HG03378 (cell line): ENCODE data around the gene SMYD3.
"Not testable (repeated sequence)": the region's sequence is repeated elsewhere in the genome, so short reads cannot be mapped to it uniquely, and the experiment has no call there.

Experiments used
- ATAC-seq: cut with Tn5 transposase; IDR thresholded peaks from one replicate; pipeline ENCODE4 v1.9.1; 2021; ENCODE audit warnings: mild to moderate bottlenecking, moderate library complexity; ENCODE audit not compliant: unreplicated experiment

SMYD3 gene

DNA sequence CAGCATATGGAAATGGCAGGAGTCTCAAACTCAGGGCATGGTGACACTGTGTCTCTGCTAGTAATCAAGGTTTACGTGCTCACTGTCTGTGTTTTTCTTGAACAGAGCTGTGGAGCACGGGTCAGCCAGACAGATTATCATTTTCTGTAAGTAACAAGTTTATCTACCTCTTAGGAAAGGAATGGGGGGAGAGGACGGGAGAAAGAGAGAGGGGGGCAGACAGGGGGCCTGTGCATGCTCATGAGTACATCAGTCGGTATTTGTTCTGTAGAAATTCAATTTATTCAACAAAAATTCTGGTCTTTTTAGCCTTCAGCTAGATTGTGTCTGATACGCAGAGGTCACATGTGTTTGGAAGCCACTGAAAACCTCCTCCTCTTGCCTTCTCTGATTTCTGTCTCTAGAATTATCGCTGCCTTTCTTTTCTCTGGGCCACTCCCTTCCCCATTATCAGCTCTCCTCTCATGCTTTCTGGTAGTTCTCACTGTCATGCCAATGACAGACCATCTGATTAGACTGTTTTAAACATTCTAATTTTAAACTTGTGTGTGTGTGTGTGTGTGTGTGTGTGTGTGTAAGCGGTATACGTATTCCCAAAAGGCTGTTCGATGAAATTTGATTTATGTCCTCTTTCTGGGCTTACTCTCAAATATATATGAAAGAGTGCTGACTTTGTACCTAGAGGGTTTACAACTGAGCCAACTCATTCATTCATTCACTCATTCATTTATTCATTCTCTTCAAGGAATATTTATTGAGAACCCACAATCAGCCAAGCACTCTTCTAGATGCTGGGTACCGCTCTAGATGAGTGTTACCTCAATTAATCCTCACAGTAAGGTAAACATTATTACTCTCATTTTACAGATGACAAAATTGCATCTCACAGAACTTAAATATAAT lies 715.4 kb downstream of the SMYD3 start:
- ATAC-seq: no peak

- ATAC-seq: no peak
Observed at GRCh38 chr1:245790441-245790840, 716.6 kb downstream of the SMYD3 start.

DNA sequence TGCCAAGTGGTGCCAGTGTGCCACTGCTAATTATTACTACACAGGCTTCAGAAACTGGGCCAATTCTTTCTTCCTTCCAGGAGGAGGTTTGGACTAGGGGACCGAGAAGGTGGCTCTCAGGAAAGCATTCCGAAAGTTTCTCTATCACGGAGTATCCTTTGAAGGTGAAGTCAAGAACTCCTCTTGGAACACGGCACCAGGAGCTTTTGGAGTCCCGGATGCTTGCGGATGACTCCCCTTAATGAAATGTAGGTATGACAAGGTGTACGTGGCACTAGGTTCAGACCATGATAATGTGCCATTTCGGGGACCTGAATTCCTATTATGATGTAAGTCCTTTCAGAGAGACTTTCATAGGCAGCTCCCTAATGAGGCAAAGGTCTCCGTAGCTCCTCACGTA lies 718.2 kb downstream of the SMYD3 start:
- ATAC-seq: no peak

DNA sequence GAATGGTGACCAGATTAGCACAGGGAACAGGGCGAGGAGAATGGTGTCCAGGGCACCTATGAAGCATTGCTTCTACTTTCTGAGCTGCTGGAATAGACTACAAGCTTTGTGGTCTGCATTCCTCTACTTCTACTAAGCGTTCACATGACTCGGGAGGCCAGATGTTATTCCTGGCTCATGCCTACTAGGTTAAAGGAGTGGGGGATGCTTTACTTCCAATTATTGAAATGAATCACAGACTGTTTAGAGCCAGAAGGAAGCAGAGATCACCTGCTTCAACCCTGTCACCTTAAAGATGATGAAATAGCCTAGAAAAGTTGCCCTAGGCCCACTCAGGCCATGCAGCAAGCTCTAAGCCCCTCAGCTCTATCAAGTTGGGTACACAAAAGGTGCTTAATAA lies 718.8 kb downstream of the SMYD3 start:
- ATAC-seq: no peak

DNA sequence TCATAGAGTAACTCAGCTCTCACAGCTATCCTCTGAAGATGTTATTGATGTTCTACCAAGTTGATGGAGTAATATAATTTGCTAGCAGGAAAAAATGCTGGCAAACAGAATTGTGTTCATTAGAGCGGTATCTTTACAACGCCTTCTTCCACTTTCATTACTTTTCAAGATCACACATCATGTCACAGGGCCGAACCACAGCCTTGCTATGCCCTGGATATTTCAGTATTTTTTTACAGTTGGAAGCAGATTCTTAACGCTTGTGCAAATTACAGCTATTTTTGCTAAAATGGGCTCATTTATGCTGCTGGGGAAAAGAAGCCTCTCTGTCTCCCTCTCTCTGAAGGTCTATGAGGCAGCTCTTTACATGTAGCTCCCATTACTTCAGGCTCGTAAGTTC lies 720.1 kb downstream of the SMYD3 start:
- no peak for ATAC-seq

DNA sequence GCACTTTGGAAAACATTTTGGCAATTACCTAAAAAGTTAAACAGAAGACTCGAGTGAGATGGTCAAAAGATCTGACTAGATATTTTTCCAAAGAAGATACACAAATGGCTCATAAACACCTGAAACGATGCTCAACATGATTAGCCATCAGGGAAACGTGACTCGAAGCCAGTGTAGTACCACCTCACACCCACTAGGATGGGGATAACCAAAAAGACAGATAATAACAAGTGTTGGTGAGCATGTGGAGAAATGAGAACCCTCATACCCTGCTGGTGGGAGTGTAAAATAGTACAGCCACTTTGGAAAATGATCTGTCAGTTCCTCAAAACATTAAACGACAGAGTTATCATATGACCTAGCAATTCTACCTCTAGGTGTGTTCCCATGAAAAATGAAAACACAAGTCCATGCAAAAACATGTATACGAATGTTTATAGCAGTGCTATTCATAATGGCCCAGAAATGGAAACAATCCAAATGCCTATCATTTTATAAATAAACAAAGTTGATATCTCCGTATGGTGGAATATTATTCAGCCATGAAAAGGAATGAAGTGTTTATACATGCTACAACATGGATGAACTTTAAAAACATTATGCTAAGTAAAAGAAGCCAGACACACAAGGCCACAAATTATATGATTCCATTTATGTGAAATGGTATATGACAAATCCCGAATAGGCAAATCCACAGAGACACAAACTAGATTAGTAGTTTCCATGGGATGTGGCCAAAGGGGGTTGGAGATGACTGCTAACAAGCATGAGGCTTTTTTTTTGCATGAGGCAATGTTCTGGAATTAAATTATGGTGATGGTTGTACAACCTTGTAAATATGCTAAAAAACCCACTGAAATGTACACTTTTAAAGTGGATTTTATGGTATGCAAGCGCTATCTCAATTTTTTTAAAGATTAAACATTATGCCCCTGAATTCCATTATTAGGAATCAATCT lies 727.0 kb downstream of the SMYD3 start:
- ATAC-seq: no peak

DNA sequence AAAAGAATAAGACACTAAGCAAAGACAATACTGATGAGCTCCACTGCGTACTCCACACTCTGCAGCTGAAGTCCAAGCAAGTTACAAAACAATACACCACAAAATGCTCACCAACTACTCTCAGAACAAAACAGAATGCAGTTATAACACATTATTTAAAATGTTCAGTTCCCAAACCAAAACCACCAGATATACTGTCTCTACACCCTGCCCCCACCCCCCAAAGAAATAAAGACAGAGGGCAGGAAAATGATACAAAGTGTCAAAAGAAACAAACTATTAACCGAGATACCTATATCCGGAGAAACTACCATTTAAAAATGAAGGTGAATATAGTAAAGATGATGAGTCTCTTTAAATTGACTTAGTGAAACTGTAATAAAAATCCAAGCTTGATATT lies 729.3 kb downstream of the SMYD3 start:
- no peak for ATAC-seq

DNA sequence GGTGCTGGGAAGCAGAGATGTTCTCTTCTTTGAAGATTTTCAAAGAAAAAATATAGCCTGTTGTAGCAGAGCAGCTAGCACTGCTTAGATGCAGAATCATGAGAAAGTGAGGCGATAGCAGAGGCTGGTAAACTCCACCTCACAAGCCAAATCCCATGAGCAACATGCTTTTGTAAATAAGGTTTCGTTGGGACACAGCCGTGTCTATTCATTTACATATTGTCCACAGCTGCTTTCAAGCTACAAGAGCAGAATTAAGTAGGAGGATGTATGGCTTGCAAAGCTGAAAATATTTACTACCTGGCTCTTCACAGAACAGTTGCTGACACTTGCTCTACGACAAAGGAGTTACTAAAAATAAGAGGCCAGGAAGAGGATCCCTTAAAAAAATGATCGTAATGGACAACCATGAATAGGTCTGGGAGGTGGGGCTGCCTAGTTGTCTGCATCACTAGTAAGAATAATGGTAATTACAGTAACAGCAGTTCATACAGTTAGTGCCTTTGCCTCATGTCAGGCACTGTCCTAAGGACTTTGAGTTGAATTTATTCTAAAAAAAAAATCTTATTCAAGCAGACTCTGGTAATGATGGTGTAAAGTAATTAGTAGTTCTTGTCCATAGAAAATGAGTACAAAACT lies 730.3 kb downstream of the SMYD3 start:
- ATAC-seq: no peak

DNA sequence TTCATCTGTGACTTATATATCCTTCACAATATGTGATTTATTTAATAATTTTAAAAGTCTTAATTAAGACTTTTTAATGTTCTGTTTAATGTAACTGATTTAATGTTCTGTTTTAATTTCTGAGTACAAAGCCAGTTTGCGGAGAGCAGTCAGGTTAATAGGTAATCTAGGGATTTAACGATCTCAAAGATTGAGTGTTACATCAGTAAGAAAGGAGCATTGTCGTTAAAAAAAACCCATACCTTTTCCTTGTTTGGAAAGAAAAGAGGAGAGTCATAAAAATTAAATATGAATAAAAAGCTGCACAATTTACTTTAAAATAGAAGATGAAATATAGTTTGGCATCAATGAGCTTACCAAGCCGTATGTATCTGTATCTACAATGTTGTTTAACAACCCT lies 730.9 kb downstream of the SMYD3 start:
- no peak for ATAC-seq

- not testable (repeated sequence) for ATAC-seq
Observed at GRCh38 chr1:245774931-245775330, 732.1 kb downstream of the SMYD3 start.

- no peak for ATAC-seq
Observed at GRCh38 chr1:245774196-245774595, 732.9 kb downstream of the SMYD3 start.

- ATAC-seq: no peak
Observed at GRCh38 chr1:245773344-245773743, 733.7 kb downstream of the SMYD3 start.

DNA sequence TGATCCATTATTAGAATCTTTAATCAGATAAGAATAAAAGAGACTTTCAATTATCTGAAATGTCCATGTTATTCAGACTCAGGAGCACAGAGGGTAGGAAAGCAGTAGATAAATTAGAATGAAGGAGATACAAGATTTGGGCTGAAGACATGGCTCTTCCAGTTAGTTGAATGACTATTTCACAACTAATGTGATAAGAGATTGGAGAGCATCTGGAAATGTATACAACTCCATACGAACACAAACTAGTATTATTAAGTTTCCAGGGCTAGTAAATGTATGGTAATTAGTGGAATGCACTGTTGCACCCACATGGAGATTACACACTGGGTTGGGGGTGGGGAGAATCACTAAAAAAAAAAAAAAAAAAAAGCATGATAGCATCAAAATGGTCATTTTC lies 734.3 kb downstream of the SMYD3 start:
- ATAC-seq: no peak

DNA sequence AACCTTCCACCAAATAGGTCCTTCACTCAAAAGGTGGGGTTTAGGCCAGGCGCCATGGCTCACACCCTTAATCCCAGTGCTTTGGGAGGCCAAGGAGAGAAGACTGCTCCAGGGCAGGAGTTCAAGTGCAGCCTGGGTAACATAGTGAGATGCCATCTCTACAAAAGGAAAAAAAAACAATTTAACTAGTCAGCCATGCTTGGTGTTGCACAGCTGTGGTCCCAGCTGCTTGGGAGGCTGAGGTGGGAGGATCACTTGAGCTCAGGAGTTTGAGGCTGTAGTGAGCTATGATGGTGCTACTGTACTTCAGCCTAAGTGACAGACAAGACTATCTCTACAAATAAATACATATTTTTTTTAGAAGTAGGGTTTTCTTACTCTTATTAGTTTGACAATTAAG lies 734.8 kb downstream of the SMYD3 start:
- no peak for ATAC-seq

DNA sequence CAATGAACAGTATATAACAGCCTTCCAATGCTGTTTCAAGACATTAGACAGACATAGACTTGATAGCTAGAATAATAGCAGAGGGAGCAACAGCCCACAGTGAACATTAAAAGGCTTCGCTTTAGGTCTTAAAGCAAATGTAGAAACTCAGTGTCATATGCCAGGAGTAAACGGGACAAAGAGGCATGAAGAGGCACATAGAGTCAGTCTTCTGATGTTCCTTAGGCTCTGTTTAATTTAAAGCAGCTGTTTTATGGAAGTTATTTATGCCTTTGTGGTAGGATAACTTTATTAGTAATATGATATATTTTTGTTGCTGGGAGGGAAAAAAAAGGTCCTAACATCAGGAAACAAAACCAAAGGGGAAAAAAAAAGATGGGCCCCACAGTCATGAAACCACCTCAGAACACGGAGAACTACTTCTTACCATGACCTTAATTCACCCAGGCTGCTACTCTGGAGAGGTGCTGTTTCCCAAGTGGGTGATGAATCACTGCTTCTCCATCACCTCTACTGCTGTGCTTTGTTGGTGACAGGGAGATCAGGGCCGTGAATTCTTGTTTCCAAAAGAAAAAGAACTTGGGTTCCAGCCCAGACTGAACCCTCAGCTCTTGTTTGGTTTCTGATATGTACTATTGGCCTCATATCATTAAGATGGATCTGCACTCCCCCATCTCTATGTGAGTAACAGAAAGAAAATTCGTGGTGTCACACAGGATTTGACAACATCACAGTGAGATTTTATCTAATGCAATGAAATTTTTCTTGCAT lies 735.4 kb downstream of the SMYD3 start:
- ATAC-seq: no peak

DNA sequence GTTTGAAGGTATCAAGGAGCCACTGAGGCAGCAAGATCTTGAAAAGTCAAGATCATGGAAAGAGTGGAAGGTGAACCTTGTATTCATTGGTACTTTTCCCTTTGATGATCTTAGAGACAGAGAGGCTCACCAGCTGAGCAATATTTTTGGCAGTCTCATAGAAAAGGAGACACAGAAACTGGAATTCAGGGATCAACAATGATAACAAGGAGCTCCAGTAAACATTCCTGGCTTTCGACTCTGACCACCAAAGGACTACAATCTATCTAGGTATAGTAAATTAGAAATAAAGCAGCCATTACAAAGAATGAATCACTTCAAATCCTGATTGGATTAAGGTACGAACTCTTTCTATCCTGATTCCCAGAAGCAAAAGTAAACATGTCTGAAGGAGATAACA lies 736.9 kb downstream of the SMYD3 start:
- ATAC-seq: no peak

GRCh38 chr1:245768596-245768995 lies 738.5 kb downstream of the SMYD3 start:
- ATAC-seq: no peak

DNA sequence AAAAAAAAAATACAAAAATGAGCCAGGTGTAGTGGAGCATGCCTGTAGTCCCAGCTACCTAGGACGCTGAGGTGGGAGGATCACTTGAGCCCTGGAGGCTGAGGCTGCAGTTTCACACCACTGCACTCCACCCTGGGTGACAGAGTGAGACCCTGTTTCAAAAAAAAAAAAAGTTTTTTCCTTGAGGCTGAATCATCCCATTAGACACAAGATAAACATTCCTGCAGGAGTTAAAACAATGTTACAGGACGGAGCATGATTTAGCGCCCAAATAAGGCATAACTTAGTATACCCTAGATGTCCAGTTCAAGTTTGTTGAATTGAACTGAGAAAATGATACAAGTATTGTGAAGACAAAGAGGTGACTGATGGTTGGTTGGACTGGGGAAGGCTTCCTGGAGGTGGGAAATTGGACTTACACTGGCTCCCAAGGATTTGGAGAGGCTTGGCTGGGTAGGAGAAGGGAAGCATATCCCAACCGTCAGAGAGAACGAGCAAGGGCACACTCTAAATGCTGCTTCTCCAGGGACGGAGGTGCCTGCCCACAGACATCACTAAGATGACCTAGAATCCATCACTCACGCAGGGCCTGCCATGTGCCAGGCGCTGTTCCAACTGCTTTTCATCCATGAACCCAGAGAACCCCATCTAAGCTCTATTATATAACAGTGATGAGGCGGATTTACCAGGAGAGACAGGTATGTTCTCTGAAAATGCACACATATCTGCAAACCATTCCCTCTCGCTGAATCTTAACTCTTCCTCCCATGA lies 741.7 kb downstream of the SMYD3 start:
- ATAC-seq: no peak

GRCh38 chr1:245763873-245764331 lies 743.2 kb downstream of the SMYD3 start:
- ATAC-seq: no peak
